Testis (tissue), 3 donors: ENCODE measurements around the gene SOX8. TPM values are rescaled to one million over a fixed set of nuclear protein-coding genes. Genes with fewer than 3 reads are reported as not detected.

ENCODE experiments used
- DNase-seq: peaks from one replicate; pipeline ENCODE4 v3.0.0-alpha.2; 2019
- H3K27ac ChIP-seq, 2 donors: fragments of 200-600 bp; sonication (generic); one replicate each; pipeline ENCODE4 v1.5.1; 2019
- H3K27me3 ChIP-seq: fragments of 200-600 bp; sonication (generic); one replicate; pipeline ENCODE4 v1.5.1; 2019
- H3K36me3 ChIP-seq: fragments of 200-600 bp; sonication (generic); one replicate; pipeline ENCODE4 v1.5.1; 2017; ENCODE audit warnings: low read depth; ENCODE audit errors: missing control alignments
- H3K4me1 ChIP-seq: fragments of 200-600 bp; sonication (generic); one replicate; pipeline ENCODE4 v1.5.1; 2019
- H3K4me3 ChIP-seq, 2 donors: fragments of 200-600 bp; sonication (generic); one replicate each; pipeline ENCODE4 v1.5.1; 2017 to 2019
- H3K9me3 ChIP-seq: fragments of 200-600 bp; sonication (generic); one replicate; pipeline ENCODE4 v1.5.1; 2017
- POLR2A ChIP-seq: fragments of 450-650 bp; IDR thresholded peaks from one replicate; pipeline ENCODE4 v1.6.1; 2017; ENCODE audit warnings: antibody characterized with exemption, mild to moderate bottlenecking, moderate library complexity
- WGBS, 2 donors: methylation state at CpG; one replicate each; pipeline ENCODE4 v1.1.5; 2018; 5-methylcytosine and 5-hydroxymethylcytosine counted together
- intact Hi-C: fragments of 100-400 bp; cut with DNase I; formaldehyde crosslinking; loops from one replicate; pipeline ENCODE4 v1.15.1; 2023; ENCODE audit warnings: low total_unique reads
- polyA plus RNA-seq: library from polyadenylated mRNA; stranded (reverse); fragments of 350-450 nt; fragmentation: Illumina TruSeq; extraction: RNeasy Lipid Tissue Mini Kit (QIAGEN cat#74804); gene quantifications from one replicate; pipeline ENCODE4 v1.2.3, GENCODE V29; 2014; ENCODE audit warnings: low read depth, low replicate concordance; ENCODE audit not compliant: insufficient read depth
- total RNA-seq, 2 donors: library from RNA; depleted of rRNA; stranded (reverse); fragments of >200 nt; gene quantifications; one replicate each; pipeline ENCODE4 v1.2.3, GENCODE V29; 2016
- TF ChIP-seq, protein P1 (sequence below), 3 experiments: fragments of 450-650 bp in 2 of 3; fragments of 200-600 bp in 1 of 3; sonication (generic) in 1 of 3; IDR thresholded peaks; one replicate each; pipeline ENCODE4 v1.5.1; 2016 to 2019; ENCODE audit warnings: antibody characterized with exemption in 3 of 3, mild to moderate bottlenecking in 2 of 3, moderate library complexity in 1 of 3

Gene SOX8
- total and polyA plus RNA-seq, 3 donors from 2014 or later, result 4.3 to 19.6 (median 11.2) TPM

DNA sequence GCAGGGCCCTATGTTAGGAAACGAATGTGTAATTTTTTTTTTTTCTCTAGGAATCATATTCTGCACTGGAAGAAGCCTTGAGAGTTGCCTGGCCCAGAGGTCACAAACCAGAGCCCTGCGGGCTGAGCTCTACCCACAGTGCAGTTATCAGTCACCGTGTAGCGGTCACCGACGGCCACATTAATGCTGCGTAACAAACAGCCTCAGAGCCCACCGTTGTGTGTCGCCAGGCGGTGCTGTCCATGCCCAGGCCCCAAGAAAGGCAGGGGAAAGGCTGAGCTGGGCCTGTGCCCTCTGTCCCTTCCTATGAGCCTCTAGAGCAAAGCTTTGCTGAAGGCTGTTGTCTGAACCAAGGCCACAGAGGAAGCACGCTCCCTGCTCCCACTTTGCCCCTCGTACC lies 6.3 kb upstream of the SOX8 start:
- TF ChIP-seq, protein P1, sequence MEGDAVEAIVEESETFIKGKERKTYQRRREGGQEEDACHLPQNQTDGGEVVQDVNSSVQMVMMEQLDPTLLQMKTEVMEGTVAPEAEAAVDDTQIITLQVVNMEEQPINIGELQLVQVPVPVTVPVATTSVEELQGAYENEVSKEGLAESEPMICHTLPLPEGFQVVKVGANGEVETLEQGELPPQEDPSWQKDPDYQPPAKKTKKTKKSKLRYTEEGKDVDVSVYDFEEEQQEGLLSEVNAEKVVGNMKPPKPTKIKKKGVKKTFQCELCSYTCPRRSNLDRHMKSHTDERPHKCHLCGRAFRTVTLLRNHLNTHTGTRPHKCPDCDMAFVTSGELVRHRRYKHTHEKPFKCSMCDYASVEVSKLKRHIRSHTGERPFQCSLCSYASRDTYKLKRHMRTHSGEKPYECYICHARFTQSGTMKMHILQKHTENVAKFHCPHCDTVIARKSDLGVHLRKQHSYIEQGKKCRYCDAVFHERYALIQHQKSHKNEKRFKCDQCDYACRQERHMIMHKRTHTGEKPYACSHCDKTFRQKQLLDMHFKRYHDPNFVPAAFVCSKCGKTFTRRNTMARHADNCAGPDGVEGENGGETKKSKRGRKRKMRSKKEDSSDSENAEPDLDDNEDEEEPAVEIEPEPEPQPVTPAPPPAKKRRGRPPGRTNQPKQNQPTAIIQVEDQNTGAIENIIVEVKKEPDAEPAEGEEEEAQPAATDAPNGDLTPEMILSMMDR (IDR thresholded peaks at IDR 0.05), result no peak
- Histone ChIP-seq H3K4me3 (no peak overlapping the region), H3K27ac (no peak overlapping the region), H3K36me3 (no peaks in the 10 kb centered on the region), H3K27me3 (no peaks in the 10 kb centered on the region), H3K9me3 (no peaks in the 10 kb centered on the region), H3K4me1 (peaks cover 21% of the 10 kb centered on the region)
- intact Hi-C loops, result no loop called here
- no peak for DNase-seq
- WGBS, 2 donors, result 89 to 93% methylated on average over 10 to 12 of the region's 12 CpGs

DNA sequence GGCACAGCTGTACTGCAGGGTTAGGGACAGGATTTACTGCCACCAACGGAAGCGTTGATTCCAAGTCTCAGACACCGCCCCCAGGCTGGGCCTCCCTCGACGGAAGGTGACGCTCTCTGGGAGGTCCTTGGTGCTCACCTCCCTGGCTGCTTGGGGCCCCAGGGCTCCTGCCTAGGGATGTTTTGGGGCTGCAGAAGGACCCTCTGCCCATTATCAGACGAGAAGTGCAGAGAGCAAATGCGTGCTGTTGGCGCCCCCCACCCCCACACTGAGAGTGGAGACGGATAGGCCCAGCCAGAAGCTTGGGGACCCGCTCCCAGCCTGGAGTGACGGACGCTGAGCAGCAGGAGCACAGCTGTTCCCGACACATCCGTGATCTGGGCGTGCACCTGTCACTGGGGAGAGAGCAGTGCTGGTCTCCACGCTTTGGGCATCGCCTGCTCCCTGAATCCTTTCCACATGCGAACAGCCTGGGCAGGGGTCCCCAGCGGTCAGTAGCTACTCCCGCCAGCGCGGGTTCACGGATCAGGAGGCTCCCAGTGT lies 5.1 kb upstream of the SOX8 start:
- H3K27me3 ChIP-seq, result no peaks in the 10 kb centered on the region
- WGBS, 2 donors, result 79 to 82% methylated on average over 24 of the region's 24 CpGs
- no peaks in the 10 kb centered on the region for H3K9me3 ChIP-seq
- no peaks in the 10 kb centered on the region for H3K36me3 ChIP-seq
- H3K4me1 ChIP-seq, result peaks cover 18% of the 10 kb centered on the region
- DNase-seq, result no peak
- H3K4me3 ChIP-seq, result no peak overlapping the region
- intact Hi-C loops, result no loop called here
- TF ChIP-seq, protein P1 (IDR thresholded peaks at IDR 0.05), result no peak
- TF ChIP-seq POLR2A, result no peak
- peak overlapping the region in 1 of 2 donors; percentile 50 for H3K27ac ChIP-seq

DNA sequence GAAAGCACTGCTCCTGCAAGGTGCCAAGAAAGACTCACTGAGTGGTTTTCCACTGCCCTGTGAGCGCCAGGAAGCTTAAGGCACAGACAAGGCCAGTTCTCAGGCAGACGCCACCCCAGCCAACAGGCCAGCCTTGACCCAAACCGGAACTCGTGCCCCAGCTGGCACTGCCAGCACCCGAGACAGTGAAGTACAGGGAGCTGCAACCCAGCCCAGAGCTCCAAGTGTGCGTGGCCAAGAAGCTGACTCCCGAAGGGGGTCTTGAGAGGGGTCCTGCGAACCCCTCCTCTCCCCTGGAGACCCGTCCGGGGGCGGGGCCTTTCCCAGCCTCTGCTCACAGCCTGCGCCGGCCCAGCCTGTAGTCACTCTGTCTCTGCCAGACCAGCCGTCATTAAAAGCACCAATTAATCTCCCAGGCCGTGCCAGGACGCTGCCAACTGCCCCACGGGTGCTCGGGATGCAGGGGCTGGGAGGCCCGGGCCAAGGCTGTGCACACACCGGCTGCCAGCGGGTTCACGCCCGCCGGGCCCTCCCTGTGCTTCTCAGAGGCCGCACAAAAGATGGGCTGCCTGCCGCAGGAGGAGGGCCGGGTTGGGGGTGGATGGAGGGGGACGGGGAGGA lies 4.4 kb upstream of the SOX8 start:
- H3K36me3 ChIP-seq, result no peaks in the 10 kb centered on the region
- peak; percentile 77 for DNase-seq
- H3K9me3 ChIP-seq, result no peaks in the 10 kb centered on the region
- no peak for TF ChIP-seq POLR2A
- TF ChIP-seq, protein P1 (IDR thresholded peaks at IDR 0.05), result no peak
- peaks cover 17% of the 10 kb centered on the region for H3K4me1 ChIP-seq
- H3K27me3 ChIP-seq, result no peaks in the 10 kb centered on the region
- H3K4me3 ChIP-seq, result no peak overlapping the region
- intact Hi-C loops, result no loop called here
- peak overlapping the region in 1 of 2 donors; percentile 2 for H3K27ac ChIP-seq
- 35 to 43% methylated on average over 13 to 23 of the region's 28 CpGs for WGBS, 2 donors

DNA sequence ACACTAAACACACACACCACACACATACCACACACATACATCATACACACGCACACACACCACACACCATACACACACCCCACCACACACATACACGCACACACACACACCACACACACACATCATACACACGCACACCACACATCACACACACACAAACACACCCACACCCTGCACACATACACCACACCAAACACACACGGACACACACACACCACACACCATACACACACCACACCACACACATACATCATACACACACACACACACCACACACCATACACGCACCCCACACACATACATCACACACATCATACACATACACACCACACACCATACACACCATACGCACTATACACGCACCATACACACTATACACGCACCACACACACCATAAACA lies 3.7 kb upstream of the SOX8 start:
- DNase-seq, result no peak
- TF ChIP-seq, protein P1 (IDR thresholded peaks at IDR 0.05), result no peak
- no peak for TF ChIP-seq POLR2A
- WGBS, 2 donors, result 94% methylated on average over 8 of the region's 8 CpGs
- H3K9me3 ChIP-seq, result no peaks in the 10 kb centered on the region
- H3K4me3 ChIP-seq, result no peak overlapping the region
- peaks cover 17% of the 10 kb centered on the region for H3K4me1 ChIP-seq
- intact Hi-C loops, result no loop called here
- no peaks in the 10 kb centered on the region for H3K36me3 ChIP-seq
- H3K27me3 ChIP-seq, result no peaks in the 10 kb centered on the region
- no peak overlapping the region for H3K27ac ChIP-seq

DNA sequence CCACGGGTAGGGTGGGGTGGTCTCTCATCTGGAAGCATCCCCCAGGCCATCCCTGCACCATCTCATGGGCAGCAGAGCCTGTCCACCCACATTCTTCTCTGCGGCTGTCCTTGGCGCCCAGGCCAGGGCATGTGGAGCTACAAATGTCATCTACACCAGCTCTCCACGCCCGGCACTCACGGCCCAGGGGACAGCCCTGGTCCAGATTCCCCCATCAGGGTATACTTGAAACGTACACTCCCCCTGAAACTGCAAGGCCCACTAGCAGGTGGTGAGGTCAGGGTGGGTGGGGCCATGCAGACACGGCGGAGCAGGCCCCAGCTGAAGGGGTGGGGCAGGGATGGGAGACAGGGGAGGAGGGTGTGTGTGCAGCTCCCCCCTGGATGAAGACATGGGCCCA lies 3.2 kb upstream of the SOX8 start:
- no peaks in the 10 kb centered on the region for H3K36me3 ChIP-seq
- DNase-seq, result no peak
- intact Hi-C loops, result no loop called here
- no peaks in the 10 kb centered on the region for H3K27me3 ChIP-seq
- H3K4me1 ChIP-seq, result peaks cover 17% of the 10 kb centered on the region
- H3K27ac ChIP-seq, result no peak overlapping the region
- no peak overlapping the region for H3K4me3 ChIP-seq
- TF ChIP-seq, protein P1 (IDR thresholded peaks at IDR 0.05), result no peak
- TF ChIP-seq POLR2A, result no peak
- 63 to 78% methylated on average over 6 to 9 of the region's 9 CpGs for WGBS, 2 donors
- no peaks in the 10 kb centered on the region for H3K9me3 ChIP-seq
